ENCODE results near the gene RTN1.

- TF ChIP-seq EP300 (IDR thresholded peaks at IDR 0.05) = no peak
- no peak for TF ChIP-seq POLR2AphosphoS5 (IDR thresholded peaks at IDR 0.05)
- TF ChIP-seq, protein P1, sequence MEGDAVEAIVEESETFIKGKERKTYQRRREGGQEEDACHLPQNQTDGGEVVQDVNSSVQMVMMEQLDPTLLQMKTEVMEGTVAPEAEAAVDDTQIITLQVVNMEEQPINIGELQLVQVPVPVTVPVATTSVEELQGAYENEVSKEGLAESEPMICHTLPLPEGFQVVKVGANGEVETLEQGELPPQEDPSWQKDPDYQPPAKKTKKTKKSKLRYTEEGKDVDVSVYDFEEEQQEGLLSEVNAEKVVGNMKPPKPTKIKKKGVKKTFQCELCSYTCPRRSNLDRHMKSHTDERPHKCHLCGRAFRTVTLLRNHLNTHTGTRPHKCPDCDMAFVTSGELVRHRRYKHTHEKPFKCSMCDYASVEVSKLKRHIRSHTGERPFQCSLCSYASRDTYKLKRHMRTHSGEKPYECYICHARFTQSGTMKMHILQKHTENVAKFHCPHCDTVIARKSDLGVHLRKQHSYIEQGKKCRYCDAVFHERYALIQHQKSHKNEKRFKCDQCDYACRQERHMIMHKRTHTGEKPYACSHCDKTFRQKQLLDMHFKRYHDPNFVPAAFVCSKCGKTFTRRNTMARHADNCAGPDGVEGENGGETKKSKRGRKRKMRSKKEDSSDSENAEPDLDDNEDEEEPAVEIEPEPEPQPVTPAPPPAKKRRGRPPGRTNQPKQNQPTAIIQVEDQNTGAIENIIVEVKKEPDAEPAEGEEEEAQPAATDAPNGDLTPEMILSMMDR (IDR thresholded peaks at IDR 0.05) = no peak
- no peak for TF ChIP-seq POLR2A (IDR thresholded peaks at IDR 0.05)
Measured at GRCh38 chr14:59566296-59566695, 304.3 kb downstream of the RTN1 start.
